CD4-positive, alpha-beta T cell (primary cell): Measurements from ENCODE around the gene LRFN5. TPM values are rescaled to one million over a fixed set of nuclear protein-coding genes. Genes with fewer than 3 reads are reported as not detected.

Experiments used
- ATAC-seq: fragments of 200-7000 bp; cut with Tn5 transposase; one replicate; pipeline ENCODE4 v1.10.0; 2022; ENCODE audit warnings: mild to moderate bottlenecking; ENCODE audit not compliant: poor library complexity
- CTCF ChIA-PET: fragments of 350-600 bp; sonication (Branson Sonifier 250); formaldehyde crosslinking; loops from one replicate; lab custom pipeline; 2021; ENCODE audit warnings: antibody characterized with exemption, inconsistent platforms; lab: Charles Lee
- POLR2A ChIA-PET: fragments of 350-600 bp; sonication (Branson Sonifier 250); formaldehyde crosslinking; loops from one replicate; lab custom pipeline; 2021; ENCODE audit warnings: antibody characterized with exemption, inconsistent platforms; lab: Charles Lee
- DNase-seq, 14 experiments: peaks; one replicate each; pipeline ENCODE4 v3.0.0-alpha.2; 2013 to 2020; ENCODE audit warnings: mixed read lengths in 2 of 14
- H3K27ac ChIP-seq, 2 donors: one replicate each; pipeline versions ENCODE4 v1.5.1 to v1.7.0; 2013; ENCODE audit warnings: low read length in 2 of 2, low read depth in 1 of 2, mild to moderate bottlenecking in 1 of 2
- H3K27me3 ChIP-seq, 2 experiments: 1 replicate in 1 of 2; 2 replicates in 1 of 2; pipeline versions ENCODE4 v1.6.1 to v1.7.0; 2013; ENCODE audit warnings: low read length in 2 of 2, control low read depth in 1 of 2, mild to moderate bottlenecking in 1 of 2, moderate library complexity in 1 of 2; ENCODE audit not compliant: insufficient read depth in 2 of 2, control insufficient read depth in 1 of 2
- H3K36me3 ChIP-seq: one replicate; pipeline ENCODE4 v1.6.1; 2013; ENCODE audit warnings: low read length, control low read depth; ENCODE audit not compliant: insufficient read depth
- H3K4me1 ChIP-seq: one replicate; pipeline ENCODE4 v1.6.1; 2013; ENCODE audit warnings: low read length, control low read depth; ENCODE audit not compliant: insufficient read depth
- H3K4me3 ChIP-seq: one replicate; pipeline ENCODE4 v1.5.1; 2013; ENCODE audit warnings: mild to moderate bottlenecking, low read length, moderate library complexity
- H3K9me3 ChIP-seq, 2 experiments: 1 replicate in 1 of 2; 2 replicates in 1 of 2; pipeline versions ENCODE4 v1.6.1 to v1.7.0; 2013; ENCODE audit warnings: low read length in 2 of 2, mild to moderate bottlenecking in 2 of 2, control low read depth in 1 of 2, moderate library complexity in 1 of 2; ENCODE audit not compliant: control insufficient read depth in 1 of 2, insufficient read depth in 1 of 2
- H3K27ac Mint-ChIP-seq: one replicate; pipeline ENCODE4 v1.8.0; 2020; ENCODE audit warnings: mixed read lengths
- H3K27me3 Mint-ChIP-seq: one replicate; pipeline ENCODE4 v1.8.0; 2021; ENCODE audit warnings: mixed read lengths
- H3K36me3 Mint-ChIP-seq: one replicate; pipeline ENCODE4 v1.8.0; 2021; ENCODE audit warnings: low read depth, mixed read lengths
- H3K4me1 Mint-ChIP-seq: one replicate; pipeline ENCODE4 v1.8.0; 2021; ENCODE audit warnings: low read depth, mixed read lengths
- H3K4me3 Mint-ChIP-seq: one replicate; pipeline ENCODE4 v1.8.0; 2020; ENCODE audit warnings: mild to moderate bottlenecking, mixed read lengths
- H3K9me3 Mint-ChIP-seq: one replicate; pipeline ENCODE4 v1.8.0; 2020; ENCODE audit warnings: mixed read lengths
- CTCF ChIP-seq: fragments of 200-600 bp; IDR thresholded peaks from one replicate; pipeline ENCODE4 v1.8.0; 2022; ENCODE audit warnings: antibody characterized with exemption, mild to moderate bottlenecking
- intact Hi-C, 2 experiments: fragments of 100-400 bp; cut with DNase I in 1 of 2; cut with micrococcal nuclease in 1 of 2; formaldehyde crosslinking; loops; one replicate each; pipeline versions ENCODE4 v1.15.1 to v1.9.0; 2023 to 2025; cut with DNase I, micrococcal nuclease
- total RNA-seq, 174 experiments: library from RNA in 2 of 174; stranded (reverse) in 2 of 174; gene quantifications; one replicate each; pipeline ENCODE4 v1.2.3 and lab custom pipeline; 2021 to 2026

Gene LRFN5
- total RNA-seq, 2 experiments from 2014 or later = not detected

DNA sequence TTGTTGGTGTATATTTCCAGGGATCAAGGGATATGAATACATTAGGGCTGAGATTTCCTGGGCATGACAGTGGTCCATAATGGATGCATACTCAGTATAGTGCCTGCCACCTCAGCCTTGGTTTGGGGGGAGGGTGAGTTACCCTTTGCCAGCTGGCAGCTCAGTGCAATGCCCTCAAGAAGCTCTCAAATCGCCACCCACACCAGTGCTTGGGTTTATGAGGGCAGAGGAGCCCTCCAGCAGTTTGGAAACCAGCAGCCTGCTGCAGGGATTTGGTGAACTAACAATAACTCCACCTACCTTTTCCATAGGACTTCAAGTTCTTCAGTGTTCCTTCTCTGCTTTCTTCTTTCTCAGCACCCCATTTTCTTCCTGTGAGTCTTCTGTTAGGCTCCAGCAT is 218.9 kb downstream of the LRFN5 start:
- Histone ChIP-seq H3K9me3 (peaks cover 11 to 15% of the 10 kb centered on the region in 2 experiments), H3K4me1 (no peaks in the 10 kb centered on the region), H3K36me3 (no peaks in the 10 kb centered on the region), H3K27ac (no peak overlapping the region), H3K4me3 (no peak overlapping the region), H3K27me3 (no peaks in the 10 kb centered on the region)
- intact Hi-C loops = no loop called here
- ChIA-PET POLR2A (no interaction called here), CTCF (no interaction called here)
- peaks cover 23% of the 10 kb centered on the region for H3K9me3 Mint-ChIP-seq
- no peaks in the 10 kb centered on the region for H3K27me3 Mint-ChIP-seq
- no peak for TF ChIP-seq CTCF
- H3K36me3 Mint-ChIP-seq = no peaks in the 10 kb centered on the region
- no peak overlapping the region for H3K4me3 Mint-ChIP-seq
- DNase-seq (no peak), ATAC-seq (no peak)
- no peaks in the 10 kb centered on the region for H3K4me1 Mint-ChIP-seq
- no peak overlapping the region for H3K27ac Mint-ChIP-seq

DNA sequence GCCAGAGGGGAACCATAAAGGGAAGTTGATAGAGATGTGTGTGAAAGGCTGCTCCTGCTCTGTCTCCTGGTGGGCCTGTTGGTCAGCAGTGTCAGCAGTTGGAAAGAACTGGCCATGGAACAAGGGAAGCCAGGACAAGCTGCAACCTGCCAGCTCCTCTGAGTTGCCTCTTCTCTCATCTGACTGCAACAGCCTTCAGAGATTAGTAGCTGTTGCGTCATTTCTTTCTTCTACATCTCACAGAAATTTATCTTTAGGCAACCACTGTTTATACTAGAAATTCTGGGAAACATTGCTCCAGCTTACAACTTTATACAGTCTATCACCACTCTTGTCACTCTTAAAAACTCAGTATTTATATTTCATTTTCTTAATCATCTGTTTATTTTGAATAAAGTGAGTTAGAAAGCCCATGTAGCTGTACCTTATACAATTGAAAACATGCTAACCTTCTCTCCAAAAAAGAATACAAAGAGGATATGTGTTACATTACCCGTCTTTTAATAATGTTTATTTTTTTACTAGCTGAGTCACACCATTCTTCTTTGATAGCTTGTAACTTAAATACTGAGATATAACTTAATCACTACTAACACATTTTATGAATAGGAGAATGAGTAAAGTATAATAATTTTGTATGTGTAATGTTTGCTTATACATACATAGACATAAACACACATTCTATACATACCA is 224.2 kb downstream of the LRFN5 start:
- Mint-ChIP-seq H3K4me3 (no peak overlapping the region), H3K36me3 (no peaks in the 10 kb centered on the region), H3K9me3 (peaks cover 5% of the 10 kb centered on the region), H3K27ac (no peak overlapping the region), H3K4me1 (no peaks in the 10 kb centered on the region), H3K27me3 (no peaks in the 10 kb centered on the region)
- H3K9me3 ChIP-seq = no peaks in the 10 kb centered on the region
- DNase-seq = no peak
- no peak overlapping the region for H3K4me3 ChIP-seq
- ChIA-PET CTCF (no interaction called here), POLR2A (no interaction called here)
- no peaks in the 10 kb centered on the region for H3K27me3 ChIP-seq
- TF ChIP-seq CTCF = no peak
- no peaks in the 10 kb centered on the region for H3K4me1 ChIP-seq
- no peak for ATAC-seq
- H3K27ac ChIP-seq = no peak overlapping the region
- intact Hi-C loops = no loop called here
- no peaks in the 10 kb centered on the region for H3K36me3 ChIP-seq

GRCh38 chr14:41839661-41840060 is 233.0 kb downstream of the LRFN5 start:
- ATAC-seq = no peak
- Mint-ChIP-seq H3K27me3 (no peaks in the 10 kb centered on the region), H3K4me1 (no peaks in the 10 kb centered on the region), H3K27ac (no peak overlapping the region), H3K36me3 (no peaks in the 10 kb centered on the region), H3K4me3 (no peak overlapping the region), H3K9me3 (no peaks in the 10 kb centered on the region)
- Histone ChIP-seq H3K27ac (no peak overlapping the region), H3K4me3 (no peak overlapping the region), H3K27me3 (no peaks in the 10 kb centered on the region), H3K4me1 (no peaks in the 10 kb centered on the region), H3K9me3 (no peaks in the 10 kb centered on the region), H3K36me3 (no peaks in the 10 kb centered on the region)
- ChIA-PET CTCF (no interaction called here), POLR2A (no interaction called here)
- TF ChIP-seq CTCF = no peak
- DNase-seq = no peak
- intact Hi-C loops = no loop called here
